Fibroblast of skin of scalp (primary cell): ENCODE data around the gene CLEC9A. TPM values are rescaled to one million over a fixed set of nuclear protein-coding genes. Genes with fewer than 3 reads are reported as not detected.
"Not testable (repeated sequence)": the region's sequence is repeated elsewhere in the genome, so short reads cannot be mapped to it uniquely, and the experiment has no call there.

Source experiments
- DNase-seq: peaks from one replicate; pipeline ENCODE4 v3.0.0-alpha.2; 2013
- polyA plus RNA-seq, 2 experiments: library from polyadenylated mRNA; unstranded; fragments of 120-200 nt; gene quantifications; one replicate each; pipeline ENCODE4 v1.2.1, GENCODE V29; 2013; ENCODE audit not compliant: insufficient read length in 2 of 2

The CLEC9A gene
- not detected for polyA plus RNA-seq (2013, experiment 1 of 2; ENCODE audit: insufficient read length)
- not detected for polyA plus RNA-seq (2013, experiment 2 of 2; ENCODE audit: insufficient read length)

- DNase-seq = no peak
These were observed at the start of gene CLEC9A for GRCh38 chr12:10030446-10030845. CLEC9A (plus strand) TSS chr12:10030682; CDS start chr12:10052688, 22,006 bp downstream.

GRCh38 chr12:9991876-9992275 lies 38.6 kb upstream of the CLEC9A start:
- no peak for DNase-seq

- no peak for DNase-seq
These were observed 38.2 kb upstream of the CLEC9A start for GRCh38 chr12:9992296-9992695.

- DNase-seq = no peak
These were observed 31.5 kb upstream of the CLEC9A start, which contains the start of gene CLEC1B for GRCh38 chr12:9999016-9999415. CLEC1B (minus strand) TSS chr12:9999121; CDS start chr12:9999100, 21 bp downstream.

GRCh38 chr12:10001171-10001776 lies 29.2 kb upstream of the CLEC9A start:
- no peak for DNase-seq

- no peak for DNase-seq
These were observed 17.7 kb upstream of the CLEC9A start for GRCh38 chr12:10012630-10013330.

GRCh38 chr12:10015450-10015849 lies 15.0 kb upstream of the CLEC9A start:
- no peak for DNase-seq

- DNase-seq = peak; percentile 9
These were observed 13.6 kb upstream of the CLEC9A start for GRCh38 chr12:10016881-10017280.

- DNase-seq = no peak
These were observed 12.1 kb upstream of the CLEC9A start for GRCh38 chr12:10018386-10018785.

GRCh38 chr12:10021342-10021741 lies 9.1 kb upstream of the CLEC9A start:
- no peak for DNase-seq

GRCh38 chr12:10025236-10025635 lies 5.2 kb upstream of the CLEC9A start:
- DNase-seq = no peak

GRCh38 chr12:10026666-10027065 lies 3.8 kb upstream of the CLEC9A start:
- DNase-seq = not testable (repeated sequence)

GRCh38 chr12:10027311-10027710 lies 3.2 kb upstream of the CLEC9A start:
- peak; percentile 9 for DNase-seq

- peak; percentile 27 for DNase-seq
These were observed 2.8 kb upstream of the CLEC9A start for GRCh38 chr12:10027721-10028120.

GRCh38 chr12:10031321-10031720 lies 839 bp downstream of the CLEC9A start:
- DNase-seq = no peak

- peak; percentile 84 for DNase-seq
These were observed 1.3 kb downstream of the CLEC9A start for GRCh38 chr12:10031771-10032175.

- DNase-seq = peak; percentile 4
These were observed 3.5 kb downstream of the CLEC9A start for GRCh38 chr12:10033783-10034545.

- DNase-seq = no peak
These were observed 11.7 kb downstream of the CLEC9A start for GRCh38 chr12:10042167-10042566.

- no peak for DNase-seq
These were observed 18.0 kb downstream of the CLEC9A start for GRCh38 chr12:10048526-10048925.

GRCh38 chr12:10052193-10052913 lies 21.9 kb downstream of the CLEC9A start:
- DNase-seq = no peak

GRCh38 chr12:10058387-10058786 lies 27.9 kb downstream of the CLEC9A start:
- no peak for DNase-seq

GRCh38 chr12:10065241-10065640 lies 34.8 kb downstream of the CLEC9A start:
- DNase-seq = no peak

GRCh38 chr12:10067264-10067663 lies 36.8 kb downstream of the CLEC9A start:
- no peak for DNase-seq
